HEK293 (cell line): Measurements from ENCODE around the gene ARHGAP10.
A peak's percentile ranks its signal among the peaks of the same experiment; 100 is the strongest.

Experiments
- CTCF ChIP-seq: fragments of 450-650 bp; formaldehyde crosslinking; IDR thresholded peaks from 2 replicates; pipeline ENCODE4 v1.5.1; 2016; ENCODE audit warnings: missing biosample characterization, missing genetic modification characterization
- GFI1B ChIP-seq: fragments of 450-650 bp; formaldehyde crosslinking; IDR thresholded peaks from 2 replicates; pipeline ENCODE4 v1.5.1; 2016; ENCODE audit warnings: missing biosample characterization, missing genetic modification characterization
- KLF10 ChIP-seq: fragments of 450-650 bp; IDR thresholded peaks from 2 replicates; pipeline ENCODE4 v1.5.1; 2018; ENCODE audit warnings: missing biosample characterization, mild to moderate bottlenecking, missing genetic modification characterization
- PATZ1 ChIP-seq: fragments of 450-650 bp; formaldehyde crosslinking; IDR thresholded peaks from 2 replicates; pipeline ENCODE4 v1.5.1; 2016; ENCODE audit warnings: missing biosample characterization, missing genetic modification characterization
- TRIM28 ChIP-seq: IDR thresholded peaks from 2 replicates; pipeline ENCODE4 v1.6.1; 2011; ENCODE audit warnings: low read length, control low read depth, borderline replicate concordance
- YY1 ChIP-seq: fragments of 450-650 bp; formaldehyde crosslinking; IDR thresholded peaks from 2 replicates; pipeline ENCODE4 v1.5.1; 2018; ENCODE audit warnings: missing biosample characterization, missing genetic modification characterization
- ZBTB10 ChIP-seq: fragments of 450-650 bp; formaldehyde crosslinking; IDR thresholded peaks from 2 replicates; pipeline ENCODE4 v1.5.1; 2016; ENCODE audit warnings: missing biosample characterization, missing genetic modification characterization
- ZNF140 ChIP-seq: fragments of 450-650 bp; formaldehyde crosslinking; IDR thresholded peaks from 2 replicates; pipeline ENCODE4 v1.5.1; 2016; ENCODE audit warnings: missing biosample characterization, missing genetic modification characterization
- ZNF488 ChIP-seq: fragments of 450-650 bp; formaldehyde crosslinking; IDR thresholded peaks from 2 replicates; pipeline ENCODE4 v1.5.1; 2016; ENCODE audit warnings: missing biosample characterization, missing genetic modification characterization
- ZNF585B ChIP-seq: fragments of 450-650 bp; formaldehyde crosslinking; IDR thresholded peaks from 2 replicates; pipeline ENCODE4 v1.5.1; 2016; ENCODE audit warnings: missing biosample characterization, missing genetic modification characterization
- ZNF645 ChIP-seq: fragments of 450-650 bp; formaldehyde crosslinking; IDR thresholded peaks from 2 replicates; pipeline ENCODE4; 2016; ENCODE audit warnings: missing biosample characterization, missing genetic modification characterization
- TF ChIP-seq, protein P1 (sequence below): fragments of 450-650 bp; formaldehyde crosslinking; IDR thresholded peaks from 2 replicates; pipeline ENCODE4 v1.5.1; 2016; ENCODE audit warnings: missing biosample characterization, missing genetic modification characterization

GRCh38 chr4:147933316-147933715 is 201.4 kb downstream of the ARHGAP10 start:
- TF ChIP-seq ZNF585B (tag by site-specific recombination) (no peak), CTCF (peak; percentile 39; the same call in 1 of the 2 replicates), ZNF488 (tag by site-specific recombination) (no peak), GFI1B (no peak), PATZ1 (tag by site-specific recombination) (no peak), YY1 (tag by site-specific recombination) (no peak), ZBTB10 (tag by site-specific recombination) (no peak), TRIM28 (no peak), ZNF140 (tag by site-specific recombination) (no peak), KLF10 (tag by site-specific recombination) (no peak), ZNF645 (tag by site-specific recombination) (no peak)
- TF ChIP-seq, protein P1, sequence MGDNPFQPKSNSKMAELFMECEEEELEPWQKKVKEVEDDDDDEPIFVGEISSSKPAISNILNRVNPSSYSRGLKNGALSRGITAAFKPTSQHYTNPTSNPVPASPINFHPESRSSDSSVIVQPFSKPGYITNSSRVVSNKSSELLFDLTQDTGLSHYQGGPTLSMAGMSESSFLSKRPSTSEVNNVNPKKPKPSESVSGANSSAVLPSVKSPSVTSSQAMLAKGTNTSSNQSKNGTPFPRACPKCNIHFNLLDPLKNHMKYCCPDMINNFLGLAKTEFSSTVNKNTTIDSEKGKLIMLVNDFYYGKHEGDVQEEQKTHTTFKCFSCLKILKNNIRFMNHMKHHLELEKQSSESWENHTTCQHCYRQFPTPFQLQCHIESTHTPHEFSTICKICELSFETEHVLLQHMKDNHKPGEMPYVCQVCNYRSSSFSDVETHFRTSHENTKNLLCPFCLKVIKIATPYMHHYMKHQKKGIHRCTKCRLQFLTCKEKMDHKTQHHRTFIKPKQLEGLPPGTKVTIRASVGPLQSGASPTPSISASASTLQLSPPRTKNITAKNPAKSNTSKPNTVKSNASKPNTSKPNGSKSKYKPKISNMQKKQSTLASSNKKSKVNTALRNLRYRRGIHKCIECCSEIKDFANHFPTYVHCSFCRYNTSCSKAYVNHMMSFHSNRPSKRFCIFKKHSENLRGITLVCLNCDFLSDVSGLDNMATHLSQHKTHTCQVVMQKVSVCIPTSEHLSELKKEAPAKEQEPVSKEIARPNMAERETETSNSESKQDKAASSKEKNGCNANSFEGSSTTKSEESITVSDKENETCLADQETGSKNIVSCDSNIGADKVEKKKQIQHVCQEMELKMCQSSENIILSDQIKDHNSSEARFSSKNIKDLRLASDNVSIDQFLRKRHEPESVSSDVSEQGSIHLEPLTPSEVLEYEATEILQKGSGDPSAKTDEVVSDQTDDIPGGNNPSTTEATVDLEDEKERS, result no peak
